ENCODE results near the gene MALAT1. TPM values are rescaled to one million over a fixed set of nuclear protein-coding genes. Genes with fewer than 3 reads are reported as not detected.

Gene MALAT1
- total and polyA plus RNA-seq, 2 of the 8 experiments (the other 6 are each of a cell fraction or from before 2014, with no cell fraction given): 115 to 984 TPM

DNA sequence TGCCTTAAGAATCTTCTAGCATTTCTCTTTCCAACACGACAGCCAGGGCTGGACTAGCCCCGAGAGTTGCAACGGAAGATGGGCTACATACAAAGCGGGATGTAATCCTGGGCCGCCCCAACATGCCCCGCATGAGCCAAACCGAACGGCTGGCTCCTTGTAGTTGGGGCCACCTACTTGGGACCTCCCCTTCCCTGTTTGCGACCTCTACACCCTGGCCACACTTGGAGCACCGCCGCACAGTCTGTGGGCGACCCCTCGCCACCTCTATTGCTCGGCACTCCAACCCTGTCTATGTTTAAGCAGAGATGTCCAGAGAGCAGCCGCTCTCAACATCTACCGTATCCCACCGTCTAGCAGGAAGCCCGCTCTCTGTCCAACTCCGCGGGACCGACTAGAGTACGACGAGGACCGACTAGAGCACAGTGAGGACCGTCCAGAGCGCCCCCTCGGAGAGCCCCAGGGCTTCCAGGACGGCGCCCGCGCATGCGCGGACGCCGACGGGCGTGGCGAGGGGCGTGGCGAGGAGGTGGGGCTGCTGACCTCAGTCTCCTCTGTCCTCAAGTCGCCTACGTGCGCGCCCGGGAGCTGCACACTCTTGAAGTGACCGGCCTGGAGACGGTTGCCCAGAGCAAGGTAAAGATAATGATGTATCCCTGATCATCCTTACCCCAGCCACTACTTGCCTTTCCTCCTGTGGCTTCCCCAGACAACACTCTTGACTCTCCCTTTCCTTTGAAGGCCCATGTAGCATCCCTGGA is 44.0 kb upstream of the MALAT1 start (continued):
- TF ChIP-seq ASH2L (IDR thresholded peaks at IDR 0.05; ENCODE audit: low read length): no peak
- TF ChIP-seq CEBPB (IDR thresholded peaks at IDR 0.05; ENCODE audit: low read depth, low read length): no peak
- no peak for TF ChIP-seq MAFK (IDR thresholded peaks at IDR 0.05; ENCODE audit: low read depth, low read length)
- TF ChIP-seq CBX8 (IDR thresholded peaks at IDR 0.05; ENCODE audit: borderline replicate concordance, low read depth, low read length): no peak
- peak; percentile 38; the same call in 1 of the 2 replicates for TF ChIP-seq TBP (IDR thresholded peaks at IDR 0.05; ENCODE audit: low read depth, low read length)
- no peak for TF ChIP-seq TAF1 (IDR thresholded peaks at IDR 0.05; ENCODE audit: low read depth, low read length)
- TF ChIP-seq RAD21 (IDR thresholded peaks at IDR 0.05 in 1 of 2, conservative IDR thresholded peaks at IDR 0.05 in 1 of 2; ENCODE audit: low read depth in 2 of 2, low read length in 2 of 2): no peak
- no peak for TF ChIP-seq POU5F1 (IDR thresholded peaks at IDR 0.05; ENCODE audit: low read depth, low read length)
- no peak for TF ChIP-seq CBX5 (IDR thresholded peaks at IDR 0.05; ENCODE audit: low read depth, low read length)
- TF ChIP-seq, protein P1, sequence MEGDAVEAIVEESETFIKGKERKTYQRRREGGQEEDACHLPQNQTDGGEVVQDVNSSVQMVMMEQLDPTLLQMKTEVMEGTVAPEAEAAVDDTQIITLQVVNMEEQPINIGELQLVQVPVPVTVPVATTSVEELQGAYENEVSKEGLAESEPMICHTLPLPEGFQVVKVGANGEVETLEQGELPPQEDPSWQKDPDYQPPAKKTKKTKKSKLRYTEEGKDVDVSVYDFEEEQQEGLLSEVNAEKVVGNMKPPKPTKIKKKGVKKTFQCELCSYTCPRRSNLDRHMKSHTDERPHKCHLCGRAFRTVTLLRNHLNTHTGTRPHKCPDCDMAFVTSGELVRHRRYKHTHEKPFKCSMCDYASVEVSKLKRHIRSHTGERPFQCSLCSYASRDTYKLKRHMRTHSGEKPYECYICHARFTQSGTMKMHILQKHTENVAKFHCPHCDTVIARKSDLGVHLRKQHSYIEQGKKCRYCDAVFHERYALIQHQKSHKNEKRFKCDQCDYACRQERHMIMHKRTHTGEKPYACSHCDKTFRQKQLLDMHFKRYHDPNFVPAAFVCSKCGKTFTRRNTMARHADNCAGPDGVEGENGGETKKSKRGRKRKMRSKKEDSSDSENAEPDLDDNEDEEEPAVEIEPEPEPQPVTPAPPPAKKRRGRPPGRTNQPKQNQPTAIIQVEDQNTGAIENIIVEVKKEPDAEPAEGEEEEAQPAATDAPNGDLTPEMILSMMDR (IDR thresholded peaks at IDR 0.05; ENCODE audit: control extremely low read depth in 1 of 3, insufficient read depth in 1 of 3, low read depth in 1 of 3, low read length in 3 of 3): no peak
- peak; percentile 18 for TF ChIP-seq EZH2 (IDR thresholded peaks at IDR 0.05; ENCODE audit: low read depth, low read length, severe bottlenecking)
- no peak for TF ChIP-seq CTBP2 (IDR thresholded peaks at IDR 0.05; ENCODE audit: borderline replicate concordance, insufficient read depth, insufficient read length, low read length)
- TF ChIP-seq NRF1 (IDR thresholded peaks at IDR 0.05; ENCODE audit: low read depth, low read length): peak; percentile 78
- TF ChIP-seq EGR1 (IDR thresholded peaks at IDR 0.05; ENCODE audit: borderline replicate concordance, low read depth, low read length): no peak
- TF ChIP-seq RBBP5 (IDR thresholded peaks at IDR 0.05; ENCODE audit: borderline replicate concordance, low read depth, low read length): no peak
- TF ChIP-seq EP300 (IDR thresholded peaks at IDR 0.05; ENCODE audit: borderline replicate concordance in 1 of 2, low read depth in 2 of 2, low read length in 2 of 2): no peak
- no peak for TF ChIP-seq SIRT6 (IDR thresholded peaks at IDR 0.05; ENCODE audit: low read length)
- TF ChIP-seq KDM5A (IDR thresholded peaks at IDR 0.05; ENCODE audit: low read length): no peak
